ENCODE results near the gene AMOTL1.
"Not testable (repeated sequence)": the region's sequence is repeated elsewhere in the genome, so short reads cannot be mapped to it uniquely, and the experiment has no call there.

AMOTL1 gene

GRCh38 chr11:94771951-94772350 lies 3.8 kb downstream of the AMOTL1 start:
- no peak for DNase-seq

- no peak for DNase-seq
Measured at GRCh38 chr11:94773842-94774241, 5.7 kb downstream of the AMOTL1 start.

- no peak for DNase-seq
Measured at GRCh38 chr11:94774345-94774744, 6.2 kb downstream of the AMOTL1 start.

- no peak for DNase-seq
Measured at GRCh38 chr11:94775567-94776327, 7.6 kb downstream of the AMOTL1 start.

GRCh38 chr11:94776351-94777321 lies 8.5 kb downstream of the AMOTL1 start:
- no peak for DNase-seq

- DNase-seq = no peak
Measured at GRCh38 chr11:94780432-94780831, 12.3 kb downstream of the AMOTL1 start.

GRCh38 chr11:94781837-94782236 lies 13.7 kb downstream of the AMOTL1 start:
- no peak for DNase-seq

- DNase-seq = no peak
Measured at GRCh38 chr11:94782446-94782845, 14.3 kb downstream of the AMOTL1 start.

GRCh38 chr11:94784884-94785283 lies 16.7 kb downstream of the AMOTL1 start:
- no peak for DNase-seq

- no peak for DNase-seq
Measured at GRCh38 chr11:94785509-94785908, 17.4 kb downstream of the AMOTL1 start.

GRCh38 chr11:94786264-94787126 lies 18.3 kb downstream of the AMOTL1 start:
- no peak for DNase-seq

GRCh38 chr11:94787801-94788200 lies 19.6 kb downstream of the AMOTL1 start:
- no peak for DNase-seq

GRCh38 chr11:94788396-94788795 lies 20.2 kb downstream of the AMOTL1 start:
- no peak for DNase-seq

- DNase-seq = no peak
Measured at GRCh38 chr11:94790197-94790596, 22.0 kb downstream of the AMOTL1 start.

GRCh38 chr11:94790661-94791180 lies 22.6 kb downstream of the AMOTL1 start:
- DNase-seq = no peak

- no peak for DNase-seq
Measured at GRCh38 chr11:94791216-94791889, 23.2 kb downstream of the AMOTL1 start.

GRCh38 chr11:94791942-94792341 lies 23.8 kb downstream of the AMOTL1 start:
- DNase-seq = not testable (repeated sequence)

GRCh38 chr11:94792451-94792850 lies 24.3 kb downstream of the AMOTL1 start:
- DNase-seq = no peak

GRCh38 chr11:94793002-94793401 lies 24.8 kb downstream of the AMOTL1 start:
- DNase-seq = no peak

GRCh38 chr11:94793822-94794221 lies 25.7 kb downstream of the AMOTL1 start:
- no peak for DNase-seq

GRCh38 chr11:94794287-94795168 lies 26.4 kb downstream of the AMOTL1 start:
- DNase-seq = no peak

Measured in NCI-H1048 (cell line).